ENCODE data around the gene RRBP1. TPM values are rescaled to one million over a fixed set of nuclear protein-coding genes. Genes with fewer than 3 reads are reported as not detected.

RRBP1 gene
- total RNA-seq, 1 donor from 2014 or later = 79.8 TPM

GRCh38 chr20:17655865-17656479 lies 26.1 kb downstream of the RRBP1 start:
- TF ChIP-seq POLR2AphosphoS5 (IDR thresholded peaks at IDR 0.05; ENCODE audit: insufficient read depth in 1 of 2, low read depth in 1 of 2) = no peak
- TF ChIP-seq, protein P1, sequence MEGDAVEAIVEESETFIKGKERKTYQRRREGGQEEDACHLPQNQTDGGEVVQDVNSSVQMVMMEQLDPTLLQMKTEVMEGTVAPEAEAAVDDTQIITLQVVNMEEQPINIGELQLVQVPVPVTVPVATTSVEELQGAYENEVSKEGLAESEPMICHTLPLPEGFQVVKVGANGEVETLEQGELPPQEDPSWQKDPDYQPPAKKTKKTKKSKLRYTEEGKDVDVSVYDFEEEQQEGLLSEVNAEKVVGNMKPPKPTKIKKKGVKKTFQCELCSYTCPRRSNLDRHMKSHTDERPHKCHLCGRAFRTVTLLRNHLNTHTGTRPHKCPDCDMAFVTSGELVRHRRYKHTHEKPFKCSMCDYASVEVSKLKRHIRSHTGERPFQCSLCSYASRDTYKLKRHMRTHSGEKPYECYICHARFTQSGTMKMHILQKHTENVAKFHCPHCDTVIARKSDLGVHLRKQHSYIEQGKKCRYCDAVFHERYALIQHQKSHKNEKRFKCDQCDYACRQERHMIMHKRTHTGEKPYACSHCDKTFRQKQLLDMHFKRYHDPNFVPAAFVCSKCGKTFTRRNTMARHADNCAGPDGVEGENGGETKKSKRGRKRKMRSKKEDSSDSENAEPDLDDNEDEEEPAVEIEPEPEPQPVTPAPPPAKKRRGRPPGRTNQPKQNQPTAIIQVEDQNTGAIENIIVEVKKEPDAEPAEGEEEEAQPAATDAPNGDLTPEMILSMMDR (IDR thresholded peaks at IDR 0.05) = no peak
- no peak for TF ChIP-seq POLR2A (IDR thresholded peaks at IDR 0.05)
- peaks cover 0 to 16% of the 10 kb centered on the region in 2 donors for H3K36me3 ChIP-seq
- intact Hi-C loops (cut with DNase I) = no loop called here
- no peak for DNase-seq (ENCODE audit: extremely low spot score in 2 of 2)
- peak overlapping the region; percentile 1 for H3K27ac ChIP-seq
- H3K4me1 ChIP-seq = peaks cover 23% of the 10 kb centered on the region
- H3K4me3 ChIP-seq = no peak overlapping the region
- no peaks in the 10 kb centered on the region for H3K27me3 ChIP-seq
- H3K9me3 ChIP-seq = no peaks in the 10 kb centered on the region

- peak overlapping the region; percentile 1 for H3K27ac ChIP-seq
- H3K9me3 ChIP-seq = no peaks in the 10 kb centered on the region
- H3K4me1 ChIP-seq = peaks cover 30% of the 10 kb centered on the region
- no peak for DNase-seq (ENCODE audit: extremely low spot score in 2 of 2)
- no peaks in the 10 kb centered on the region for H3K27me3 ChIP-seq
- H3K4me3 ChIP-seq = no peak overlapping the region
- peaks cover 0 to 16% of the 10 kb centered on the region in 2 donors for H3K36me3 ChIP-seq
- TF ChIP-seq, protein P1 (IDR thresholded peaks at IDR 0.05) = no peak
- TF ChIP-seq POLR2A (IDR thresholded peaks at IDR 0.05) = no peak
- no peak for TF ChIP-seq POLR2AphosphoS5 (IDR thresholded peaks at IDR 0.05; ENCODE audit: insufficient read depth in 1 of 2, low read depth in 1 of 2)
- intact Hi-C loops (cut with DNase I) = no loop called here
Measured at GRCh38 chr20:17655286-17655651, 26.8 kb downstream of the RRBP1 start.

DNA sequence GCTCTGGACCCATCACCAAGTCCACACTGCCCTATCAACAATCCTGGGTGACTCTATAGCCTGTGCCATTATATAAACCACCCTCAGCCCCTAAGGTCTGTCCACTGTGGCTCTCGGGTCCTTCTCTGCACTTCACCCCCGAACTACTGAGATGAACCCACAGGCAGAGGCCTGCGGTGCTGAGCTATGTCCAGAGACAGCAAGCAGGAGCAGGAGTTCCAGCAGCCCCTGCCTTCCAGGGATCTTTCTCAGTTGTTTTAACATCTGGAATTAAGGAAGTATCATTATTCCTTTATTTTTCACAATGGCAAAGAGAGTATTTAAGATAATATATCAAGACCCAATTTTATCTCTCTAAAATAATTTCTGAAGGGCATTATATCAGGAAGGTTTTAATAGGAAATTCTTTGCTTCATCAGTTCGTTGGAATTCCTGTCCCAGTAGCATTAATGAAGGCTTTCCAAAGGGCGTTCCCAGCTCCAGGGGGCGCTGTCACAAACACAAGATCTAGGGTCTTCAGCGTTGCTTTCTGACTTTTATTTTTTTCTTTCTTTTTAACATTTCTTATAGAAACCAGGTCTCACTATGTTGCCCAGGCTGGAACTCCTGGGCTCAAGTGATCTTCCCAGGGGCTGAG lies 27.3 kb downstream of the RRBP1 start:
- H3K36me3 ChIP-seq = peaks cover 0 to 13% of the 10 kb centered on the region in 2 donors
- intact Hi-C loops (cut with DNase I) = loop anchor here (5.0 kb wide), 1 partner anchor 558 kb away; no protein-coding TSS in a partner anchor
- H3K4me3 ChIP-seq = no peak overlapping the region
- H3K9me3 ChIP-seq = no peaks in the 10 kb centered on the region
- H3K27me3 ChIP-seq = no peaks in the 10 kb centered on the region
- no peak for DNase-seq (ENCODE audit: extremely low spot score in 2 of 2)
- H3K4me1 ChIP-seq = peaks cover 35% of the 10 kb centered on the region
- no peak overlapping the region for H3K27ac ChIP-seq
- TF ChIP-seq POLR2A (IDR thresholded peaks at IDR 0.05) = no peak
- TF ChIP-seq, protein P1 (IDR thresholded peaks at IDR 0.05) = peak in 1 of 3 experiments; percentile 17

DNA sequence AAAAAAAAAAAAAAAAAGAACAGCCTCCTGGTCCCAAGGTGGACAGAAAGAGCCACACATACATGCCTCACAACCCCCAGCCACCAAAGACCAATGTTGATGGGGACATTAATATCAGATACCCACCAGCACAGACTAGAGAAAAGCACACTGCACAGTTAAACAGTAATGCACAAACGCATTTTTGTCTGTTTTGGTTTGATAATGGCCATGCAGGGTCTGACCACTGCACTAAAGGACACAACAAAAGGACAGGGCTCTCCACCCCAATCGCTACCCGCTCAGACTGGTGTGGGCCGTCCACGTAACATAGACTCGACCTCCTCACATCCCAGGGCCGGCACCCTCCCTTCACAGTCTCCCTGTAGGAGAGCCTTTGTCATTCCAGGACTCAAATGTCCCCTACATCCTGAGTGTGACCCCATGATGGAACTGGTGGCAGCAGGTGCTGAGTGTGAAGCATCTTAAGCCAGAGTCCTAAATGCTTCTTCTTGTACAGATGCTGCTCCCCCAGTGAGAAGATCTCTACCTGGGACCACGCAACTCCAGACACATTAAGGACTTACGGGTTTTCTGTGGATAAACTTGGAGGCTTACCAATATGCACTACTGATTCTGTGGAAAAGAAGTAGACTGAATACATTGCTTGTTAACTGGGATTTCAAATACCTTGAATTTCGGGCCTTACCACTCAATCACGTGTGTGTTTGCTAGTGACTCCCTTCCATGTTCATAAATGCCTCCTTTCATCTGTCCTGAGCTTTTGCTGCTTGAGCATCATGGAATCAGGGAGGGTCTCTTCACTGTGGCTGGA lies 28.0 kb downstream of the RRBP1 start:
- peaks cover 0 to 12% of the 10 kb centered on the region in 2 donors for H3K36me3 ChIP-seq
- peaks cover 43% of the 10 kb centered on the region for H3K4me1 ChIP-seq
- no peaks in the 10 kb centered on the region for H3K9me3 ChIP-seq
- H3K4me3 ChIP-seq = no peak overlapping the region
- intact Hi-C loops (cut with DNase I) = loop anchor here (5.0 kb wide), 1 partner anchor 558 kb away; no protein-coding TSS in a partner anchor
- TF ChIP-seq POLR2AphosphoS5 (IDR thresholded peaks at IDR 0.05; ENCODE audit: insufficient read depth in 1 of 2, low read depth in 1 of 2) = no peak
- TF ChIP-seq, protein P1 (IDR thresholded peaks at IDR 0.05) = no peak
- DNase-seq (ENCODE audit: extremely low spot score in 2 of 2) = no peak
- no peak overlapping the region for H3K27ac ChIP-seq
- no peaks in the 10 kb centered on the region for H3K27me3 ChIP-seq

Data from vagina (tissue), 2 donors.